Epithelial cell of umbilical artery (primary cell): Measurements from ENCODE around the gene LONRF3. TPM values are rescaled to one million over a fixed set of nuclear protein-coding genes. Genes with fewer than 3 reads are reported as not detected.

Experiments used
- total RNA-seq: library from RNA; depleted of rRNA; stranded (reverse); fragments of >200 nt; gene quantifications from 2 replicates; pipeline ENCODE4 v1.2.3, GENCODE V29; 2014

Gene LONRF3
- total RNA-seq, result 9.4 and 14.7 TPM in 2 replicates

DNA sequence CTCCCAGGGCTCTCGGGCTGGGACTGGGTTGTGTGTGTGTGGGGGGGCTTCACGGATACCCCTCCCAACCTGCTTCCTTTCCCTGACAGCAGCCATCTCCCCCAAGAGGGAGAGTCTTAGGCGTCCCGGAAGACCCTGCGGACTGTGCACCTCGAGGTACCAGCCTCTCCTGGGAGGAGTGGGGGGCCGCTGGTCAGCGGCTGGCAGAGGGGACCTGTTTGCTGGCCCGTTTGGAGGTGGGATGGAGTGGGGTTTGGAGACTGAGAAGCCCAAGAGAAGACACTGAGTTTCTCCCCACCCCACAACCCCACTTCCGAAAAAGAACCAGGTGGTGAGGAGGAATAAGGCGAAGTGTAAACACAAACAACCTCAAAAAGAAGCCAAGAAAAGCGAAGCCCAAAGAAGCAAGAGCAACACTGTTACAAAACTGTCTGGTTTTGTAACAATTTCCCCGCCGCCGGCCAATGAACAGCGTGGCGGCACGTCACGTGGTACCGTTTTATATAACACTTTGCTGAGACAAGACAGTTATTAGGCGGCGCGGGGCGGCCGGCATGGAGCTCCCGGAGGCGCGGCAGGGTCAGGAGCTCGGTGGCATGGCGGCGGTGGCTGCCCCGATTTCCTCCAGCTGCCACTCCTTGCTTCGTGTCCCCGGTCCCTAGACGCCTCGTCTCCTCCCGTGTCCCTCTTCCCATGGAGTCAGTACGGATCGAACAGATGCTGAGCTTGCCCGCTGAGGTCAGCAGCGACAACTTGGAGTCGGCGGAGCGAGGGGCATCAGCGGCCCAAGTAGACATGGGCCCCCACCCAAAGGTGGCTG lies at the start of gene LONRF3:
Gene LONRF3 (plus strand): TSS at position 531 of the 820 bp plus-strand sequence. CDS start 163 bp downstream, at position 694.

Other genes with a start within 250 kb of the LONRF3 start
- gene IL13RA1, start 247.0 kb upstream of the LONRF3 start, total RNA-seq, result 49.5 and 52.6 TPM in 2 replicates
- gene ZCCHC12, start 150.8 kb upstream of the LONRF3 start, total RNA-seq, result under 0.01 TPM in 1 of 2 replicates, not detected in the other
- not detected in 2 replicates for gene CT47C1, start 98.4 kb downstream of the LONRF3 start, total RNA-seq
- not detected in 2 replicates for gene KIAA1210, start 153.2 kb downstream of the LONRF3 start, total RNA-seq